Cardiac muscle cell (in vitro differentiated cells and primary cell): ENCODE results near the gene TMEM164. TPM values are rescaled to one million over a fixed set of nuclear protein-coding genes. Genes with fewer than 3 reads are reported as not detected.

Source experiments
- DNase-seq, 2 donors: peaks; one replicate each; pipeline versions ENCODE4 v3.0.0 to v3.0.0-alpha.2; 2010 to 2017; ENCODE audit warnings: low read depth in 1 of 2, low spot score in 1 of 2
- H3K27ac ChIP-seq: fragments of 200-600 bp; sonication (generic); 2 replicates; pipeline ENCODE4 v1.5.1; 2016
- H3K27me3 ChIP-seq: fragments of 200-600 bp; sonication (generic); 2 replicates; pipeline ENCODE4 v1.6.0; 2016; ENCODE audit warnings: control low read depth
- H3K36me3 ChIP-seq: fragments of 200-600 bp; sonication (generic); 2 replicates; pipeline ENCODE4 v1.5.1; 2016; ENCODE audit warnings: control low read depth
- H3K4me1 ChIP-seq: fragments of 200-600 bp; sonication (generic); 2 replicates; pipeline ENCODE4 v1.8.1; 2017; ENCODE audit warnings: low read depth, mild to moderate bottlenecking, mixed run types
- H3K4me3 ChIP-seq: fragments of 200-600 bp; sonication (generic); 2 replicates; pipeline ENCODE4 v1.5.1; 2016; ENCODE audit warnings: mild to moderate bottlenecking
- H3K9me3 ChIP-seq: fragments of 200-600 bp; sonication (generic); 2 replicates; pipeline ENCODE4 v1.5.1; 2017; ENCODE audit warnings: low read depth, mild to moderate bottlenecking, control low read depth
- CTCF ChIP-seq: IDR thresholded peaks from 2 replicates; pipeline ENCODE4 v1.5.1; 2012; ENCODE audit warnings: low read depth, mild to moderate bottlenecking, low read length
- polyA plus RNA-seq: library from polyadenylated mRNA; unstranded; fragments of >200 nt; fragmentation: Nextera tagmentation; extraction: Ambion mirVana; gene quantifications from 2 replicates; pipeline ENCODE4 v1.2.1, GENCODE V29; 2016
- total RNA-seq: library from RNA; depleted of rRNA; stranded (reverse); fragments of >200 nt; gene quantifications from 2 replicates; pipeline ENCODE4 v1.2.3, GENCODE V29; 2016

Gene TMEM164
- total and polyA plus RNA-seq, 2 experiments from 2014 or later, result 6.8 to 70.3 TPM

GRCh38 chrX:110000847-110001713, 1.8 kb upstream of the TMEM164 start:
- DNase-seq, result no peak
- peaks cover 21% of the 10 kb centered on the region for H3K4me1 ChIP-seq
- H3K9me3 ChIP-seq, result no peaks in the 10 kb centered on the region
- no peak overlapping the region for H3K4me3 ChIP-seq
- no peaks in the 10 kb centered on the region for H3K27me3 ChIP-seq
- H3K36me3 ChIP-seq, result no peaks in the 10 kb centered on the region
- H3K27ac ChIP-seq, result peak overlapping the region; percentile 86
- TF ChIP-seq CTCF, result no peak

GRCh38 chrX:110001740-110002299, 1.1 kb upstream of the TMEM164 start:
- no peak for DNase-seq
- Histone ChIP-seq H3K4me1 (peaks cover 21% of the 10 kb centered on the region), H3K27ac (peak overlapping the region; percentile 86), H3K4me3 (peak overlapping the region; percentile 56), H3K36me3 (no peaks in the 10 kb centered on the region), H3K9me3 (no peaks in the 10 kb centered on the region), H3K27me3 (no peaks in the 10 kb centered on the region)
- TF ChIP-seq CTCF, result no peak

GRCh38 chrX:110003167-110004156, 548 bp downstream of the TMEM164 start:
- H3K9me3 ChIP-seq, result no peaks in the 10 kb centered on the region
- DNase-seq, result peak in 1 of 2 donors; percentile 23
- H3K4me1 ChIP-seq, result peaks cover 23% of the 10 kb centered on the region
- H3K27me3 ChIP-seq, result no peaks in the 10 kb centered on the region
- H3K27ac ChIP-seq, result peak overlapping the region; percentile 86
- H3K4me3 ChIP-seq, result peak overlapping the region; percentile 56
- no peaks in the 10 kb centered on the region for H3K36me3 ChIP-seq
- no peak for TF ChIP-seq CTCF

- Histone ChIP-seq H3K9me3 (no peaks in the 10 kb centered on the region), H3K27me3 (no peaks in the 10 kb centered on the region), H3K4me3 (no peak overlapping the region), H3K4me1 (peaks cover 23% of the 10 kb centered on the region), H3K36me3 (no peaks in the 10 kb centered on the region), H3K27ac (no peak overlapping the region)
- no peak for DNase-seq
- TF ChIP-seq CTCF, result no peak
Measured at GRCh38 chrX:110004215-110004614, 1.3 kb downstream of the TMEM164 start.

- H3K36me3 ChIP-seq, result no peaks in the 10 kb centered on the region
- H3K27me3 ChIP-seq, result no peaks in the 10 kb centered on the region
- no peaks in the 10 kb centered on the region for H3K9me3 ChIP-seq
- no peak overlapping the region for H3K4me3 ChIP-seq
- H3K27ac ChIP-seq, result no peak overlapping the region
- no peak for DNase-seq
- no peak for TF ChIP-seq CTCF
- peaks cover 23% of the 10 kb centered on the region for H3K4me1 ChIP-seq
Measured at GRCh38 chrX:110004731-110005369, 1.9 kb downstream of the TMEM164 start.
